C4-2B (cell line): ENCODE results near the gene SLC25A42.

Experiments used
- CTCF ChIP-seq: fragments of 450-650 bp; conservative IDR thresholded peaks from 2 replicates; pipeline ENCODE4 v1.5.1; 2017; ENCODE audit warnings: mild to moderate bottlenecking
- ZFX ChIP-seq: fragments of 450-650 bp; IDR thresholded peaks from 2 replicates; pipeline ENCODE4 v1.6.1; 2017

GRCh38 chr19:19050104-19050503 lies 13.7 kb upstream of the SLC25A42 start:
- TF ChIP-seq CTCF = no peak
- no peak for TF ChIP-seq ZFX
